Liver (tissue), 3 donors: Measurements from ENCODE around the gene CYB5RL.

ENCODE experiments used
- CTCF ChIP-seq: fragments of 150-350 bp; IDR thresholded peaks from 2 replicates; pipeline ENCODE4 v1.5.1; 2017; ENCODE audit warnings: improper control_type of control experiment, low read depth, low read length; ENCODE audit not compliant: missing input control
- SP1 ChIP-seq: IDR thresholded peaks from 2 replicates; pipeline ENCODE4 v1.6.1; 2018; ENCODE audit warnings: antibody characterized with exemption, mild to moderate bottlenecking
- donor health status: healthy.
- donor health status: healthy.

- no peak for TF ChIP-seq CTCF
- TF ChIP-seq SP1 = peak; percentile 72
These were observed 46.0 kb downstream of the CYB5RL start for GRCh38 chr1:54153535-54154439.
